GM21576 (cell line): ENCODE data around the gene MPG.
A peak's percentile ranks its signal among the peaks of the same experiment; 100 is the strongest.

Source experiments
- ATAC-seq: cut with Tn5 transposase; IDR thresholded peaks from one replicate; pipeline ENCODE4 v1.9.1; 2021; ENCODE audit warnings: mild to moderate bottlenecking, moderate library complexity; ENCODE audit not compliant: unreplicated experiment

The MPG gene

GRCh38 chr16:83060-83603 is 5.1 kb downstream of the MPG start:
- no peak for ATAC-seq

GRCh38 chr16:83781-84615 is 6.0 kb downstream of the MPG start:
- peak; percentile 4 for ATAC-seq

- peak; percentile 60 for ATAC-seq
Observed at GRCh38 chr16:84718-85406, 6.8 kb downstream of the MPG start.

- ATAC-seq: no peak
Observed at GRCh38 chr16:85407-85782, 7.4 kb downstream of the MPG start.

- no peak for ATAC-seq
Observed at GRCh38 chr16:85865-86264, 7.8 kb downstream of the MPG start.

- ATAC-seq: no peak
Observed at GRCh38 chr16:86483-86952, 8.5 kb downstream of the MPG start.

GRCh38 chr16:88613-89012 is 10.6 kb downstream of the MPG start:
- ATAC-seq: no peak

- no peak for ATAC-seq
Observed at GRCh38 chr16:89391-90302, 11.6 kb downstream of the MPG start.

- no peak for ATAC-seq
Observed at GRCh38 chr16:91484-91883, 13.5 kb downstream of the MPG start.

GRCh38 chr16:92431-93339 is 14.7 kb downstream of the MPG start:
- no peak for ATAC-seq

- ATAC-seq: no peak
Observed at GRCh38 chr16:94918-95265, 16.9 kb downstream of the MPG start.

- peak; percentile 61 for ATAC-seq
Observed at GRCh38 chr16:96935-97381, 18.9 kb downstream of the MPG start.

GRCh38 chr16:97822-98221 is 19.8 kb downstream of the MPG start:
- no peak for ATAC-seq

- no peak for ATAC-seq
Observed at GRCh38 chr16:100989-101388, 23.0 kb downstream of the MPG start.

- no peak for ATAC-seq
Observed at GRCh38 chr16:101586-101985, 23.6 kb downstream of the MPG start.

- ATAC-seq: no peak
Observed at GRCh38 chr16:102060-102855, 24.2 kb downstream of the MPG start.

GRCh38 chr16:104355-104754 is 26.3 kb downstream of the MPG start:
- ATAC-seq: no peak

GRCh38 chr16:104928-105327 is 26.9 kb downstream of the MPG start:
- ATAC-seq: no peak

GRCh38 chr16:105521-105920 is 27.5 kb downstream of the MPG start:
- no peak for ATAC-seq
